MM.1S (cell line): ENCODE data around the gene ENTPD6.
A peak's percentile ranks its signal among the peaks of the same experiment; 100 is the strongest.

Experiments
- DNase-seq: peaks from one replicate; pipeline ENCODE4 v3.0.0-alpha.2; 2015
- H2AFZ ChIP-seq: fragments of 300-600 bp; sonication (generic); 2 replicates; pipeline ENCODE4 v1.6.0; 2016; ENCODE audit warnings: antibody characterized with exemption, low read length
- H3F3A ChIP-seq: fragments of 300-600 bp; sonication (generic); 2 replicates; pipeline ENCODE4 v1.6.1; 2016; ENCODE audit warnings: mild to moderate bottlenecking, antibody characterized with exemption, low read length, moderate library complexity, mixed read lengths; ENCODE audit not compliant: insufficient read depth
- H3K27ac ChIP-seq: fragments of 300-600 bp; sonication (generic); 2 replicates; pipeline ENCODE4 v1.5.1; 2016; ENCODE audit warnings: mild to moderate bottlenecking, low read length
- H3K27me3 ChIP-seq: fragments of 300-600 bp; sonication (generic); replicated peaks from 2 replicates; pipeline ENCODE4 v1.6.0; 2016; ENCODE audit warnings: low read length; ENCODE audit not compliant: insufficient read depth
- H3K36me3 ChIP-seq: fragments of 300-600 bp; sonication (generic); replicated peaks from 2 replicates; pipeline ENCODE4 v1.6.1; 2016; ENCODE audit warnings: mild to moderate bottlenecking, low read length, mixed read lengths; ENCODE audit not compliant: insufficient read depth
- H3K4me1 ChIP-seq: fragments of 300-600 bp; sonication (generic); 2 replicates; pipeline ENCODE4 v1.6.1; 2016; ENCODE audit warnings: low read length, mixed read lengths
- H3K4me2 ChIP-seq: fragments of 300-600 bp; sonication (generic); 2 replicates; pipeline ENCODE4 v1.6.0; 2016; ENCODE audit warnings: low read depth, low read length
- H3K4me3 ChIP-seq: fragments of 300-600 bp; sonication (generic); 2 replicates; pipeline ENCODE4 v1.5.1; 2016; ENCODE audit warnings: low read length, mixed read lengths
- H3K79me2 ChIP-seq: fragments of 300-600 bp; sonication (generic); 2 replicates; pipeline ENCODE4 v1.6.1; 2016; ENCODE audit warnings: mixed run types, low read length, mixed read lengths
- H3K9ac ChIP-seq: fragments of 300-600 bp; sonication (generic); 2 replicates; pipeline ENCODE4 v1.6.1; 2016; ENCODE audit warnings: low read length, mixed read lengths
- H3K9me2 ChIP-seq: fragments of 300-600 bp; sonication (generic); replicated peaks from 2 replicates; pipeline ENCODE4 v1.6.1; 2016; ENCODE audit warnings: mild to moderate bottlenecking, low read length, mixed read lengths; ENCODE audit not compliant: insufficient read depth
- H3K9me3 ChIP-seq: fragments of 300-600 bp; sonication (generic); replicated peaks from 2 replicates; pipeline ENCODE4 v1.6.1; 2016; ENCODE audit warnings: mild to moderate bottlenecking, low read length, mixed read lengths; ENCODE audit not compliant: insufficient read depth
- H4K20me1 ChIP-seq: fragments of 300-600 bp; sonication (generic); 2 replicates; pipeline ENCODE4 v1.6.1; 2016; ENCODE audit warnings: mild to moderate bottlenecking, low read length, moderate library complexity, mixed read lengths; ENCODE audit not compliant: insufficient read depth
- CTCF ChIP-seq: fragments of 300-600 bp; sonication (generic); IDR thresholded peaks from 2 replicates; pipeline ENCODE4 v1.5.1; 2016; ENCODE audit warnings: antibody characterized with exemption, low read length, mixed read lengths
- EZH2 ChIP-seq: fragments of 300-600 bp; sonication (generic); optimal IDR thresholded peaks from 2 replicates; pipeline ENCODE3; 2017; ENCODE audit warnings: low read depth, mild to moderate bottlenecking, antibody characterized with exemption, low read length, mixed read lengths
- EZH2phosphoT487 ChIP-seq: fragments of 300-600 bp; sonication (generic); IDR thresholded peaks from 2 replicates; pipeline ENCODE4 v1.6.1; 2018; ENCODE audit warnings: antibody characterized with exemption, low read length

Gene ENTPD6

GRCh38 chr20:25246182-25246999, 50.9 kb downstream of the ENTPD6 start:
- no peaks in the 10 kb centered on the region for H4K20me1 ChIP-seq
- H3F3A ChIP-seq: peaks cover 5% of the 10 kb centered on the region; the same call in 1 of the 2 replicates
- H3K4me1 ChIP-seq: peaks cover 24% of the 10 kb centered on the region
- H3K4me2 ChIP-seq: peak overlapping the region; percentile 96
- TF ChIP-seq EZH2 (no peak), EZH2phosphoT487 (no peak), CTCF (no peak)
- H3K79me2 ChIP-seq: peaks cover 29% of the 10 kb centered on the region
- DNase-seq: peak; percentile 36
- H3K9me3 ChIP-seq: no peaks in the 10 kb centered on the region
- peak overlapping the region; percentile 87; the same call in 1 of the 2 replicates for H2AFZ ChIP-seq
- peak overlapping the region; percentile 71; the same call in 1 of the 2 replicates for H3K9ac ChIP-seq
- H3K9me2 ChIP-seq: no peaks in the 10 kb centered on the region
- no peaks in the 10 kb centered on the region for H3K27me3 ChIP-seq
- H3K36me3 ChIP-seq: no peaks in the 10 kb centered on the region
- peak overlapping the region; percentile 69 for H3K4me3 ChIP-seq
- peak overlapping the region; percentile 27; the same call in 1 of the 2 replicates for H3K27ac ChIP-seq

GRCh38 chr20:25247000-25247517, 51.5 kb downstream of the ENTPD6 start:
- Histone ChIP-seq H3K27ac (peak overlapping the region; percentile 27; the same call in 1 of the 2 replicates), H3K4me2 (peak overlapping the region; percentile 96), H3K4me1 (peaks cover 24% of the 10 kb centered on the region)

GRCh38 chr20:25247518-25247955, 52.0 kb downstream of the ENTPD6 start:
- Histone ChIP-seq H3K27ac (peak overlapping the region; percentile 27; the same call in 1 of the 2 replicates), H3K27me3 (no peaks in the 10 kb centered on the region), H3K9me3 (no peaks in the 10 kb centered on the region), H3K79me2 (peaks cover 41% of the 10 kb centered on the region), H3K9me2 (no peaks in the 10 kb centered on the region), H3K36me3 (no peaks in the 10 kb centered on the region), H3K9ac (peak overlapping the region; percentile 71), H3K4me2 (peak overlapping the region; percentile 96), H3F3A (peaks cover 5% of the 10 kb centered on the region; the same call in 1 of the 2 replicates), H2AFZ (peak overlapping the region; percentile 87), H4K20me1 (no peaks in the 10 kb centered on the region), H3K4me1 (peaks cover 24% of the 10 kb centered on the region), H3K4me3 (peak overlapping the region; percentile 69)
- DNase-seq: no peak
- no peak for TF ChIP-seq CTCF

More at GRCh38 chr20:25247000-25247517, 51.5 kb downstream of the ENTPD6 start:
- no peaks in the 10 kb centered on the region for H3K27me3 ChIP-seq
- peak overlapping the region; percentile 71 for H3K9ac ChIP-seq
- peak; percentile 27 for DNase-seq
- no peaks in the 10 kb centered on the region for H3K36me3 ChIP-seq
- H3F3A ChIP-seq: peaks cover 5% of the 10 kb centered on the region; the same call in 1 of the 2 replicates
- no peaks in the 10 kb centered on the region for H3K9me3 ChIP-seq
- H3K79me2 ChIP-seq: peaks cover 36% of the 10 kb centered on the region
- H3K4me3 ChIP-seq: peak overlapping the region; percentile 69
- H2AFZ ChIP-seq: peak overlapping the region; percentile 87
- no peaks in the 10 kb centered on the region for H3K9me2 ChIP-seq
- no peaks in the 10 kb centered on the region for H4K20me1 ChIP-seq
- TF ChIP-seq CTCF (peak; percentile 29), EZH2phosphoT487 (no peak)
